Measurements from ENCODE around the gene MACROD2. TPM values are rescaled to one million over a fixed set of nuclear protein-coding genes. Genes with fewer than 3 reads are reported as not detected.

Gene MACROD2
- total RNA-seq, 1 experiment from 2014 or later, result 3.1 TPM

DNA sequence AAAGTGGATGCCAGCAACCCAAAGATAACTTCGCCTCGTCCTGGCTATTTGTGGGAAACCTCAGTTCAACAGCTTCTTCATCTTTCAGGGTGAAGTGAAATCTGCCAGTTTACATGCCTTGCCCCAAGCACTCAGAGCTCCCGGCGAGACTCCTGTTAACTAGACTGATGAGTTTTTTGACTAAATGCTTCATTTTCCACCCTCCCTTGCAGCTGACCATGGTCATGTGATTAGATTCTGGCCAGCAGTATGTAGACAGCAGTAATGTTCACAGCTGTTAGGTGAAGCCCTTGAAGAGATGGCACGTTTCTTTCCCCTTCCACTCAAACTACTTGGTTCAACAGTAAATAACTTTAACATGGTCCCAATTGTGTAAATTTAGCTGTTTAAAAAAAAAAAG, 1060.9 kb downstream of the MACROD2 start:
- TF ChIP-seq, protein P1, sequence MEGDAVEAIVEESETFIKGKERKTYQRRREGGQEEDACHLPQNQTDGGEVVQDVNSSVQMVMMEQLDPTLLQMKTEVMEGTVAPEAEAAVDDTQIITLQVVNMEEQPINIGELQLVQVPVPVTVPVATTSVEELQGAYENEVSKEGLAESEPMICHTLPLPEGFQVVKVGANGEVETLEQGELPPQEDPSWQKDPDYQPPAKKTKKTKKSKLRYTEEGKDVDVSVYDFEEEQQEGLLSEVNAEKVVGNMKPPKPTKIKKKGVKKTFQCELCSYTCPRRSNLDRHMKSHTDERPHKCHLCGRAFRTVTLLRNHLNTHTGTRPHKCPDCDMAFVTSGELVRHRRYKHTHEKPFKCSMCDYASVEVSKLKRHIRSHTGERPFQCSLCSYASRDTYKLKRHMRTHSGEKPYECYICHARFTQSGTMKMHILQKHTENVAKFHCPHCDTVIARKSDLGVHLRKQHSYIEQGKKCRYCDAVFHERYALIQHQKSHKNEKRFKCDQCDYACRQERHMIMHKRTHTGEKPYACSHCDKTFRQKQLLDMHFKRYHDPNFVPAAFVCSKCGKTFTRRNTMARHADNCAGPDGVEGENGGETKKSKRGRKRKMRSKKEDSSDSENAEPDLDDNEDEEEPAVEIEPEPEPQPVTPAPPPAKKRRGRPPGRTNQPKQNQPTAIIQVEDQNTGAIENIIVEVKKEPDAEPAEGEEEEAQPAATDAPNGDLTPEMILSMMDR (IDR thresholded peaks at IDR 0.05; ENCODE audit: unreplicated experiment), result no peak
- no TSS peak for BruUV-seq (replicated peaks)
- Mint-ChIP-seq H3K4me3 (ENCODE audit: unreplicated experiment) (no peak overlapping the region), H3K9me3 (ENCODE audit: unreplicated experiment) (no peaks in the 10 kb centered on the region), H3K36me3 (ENCODE audit: insufficient read depth, unreplicated experiment) (peaks cover 3% of the 10 kb centered on the region), H3K27ac (ENCODE audit: low read depth, unreplicated experiment) (no peak overlapping the region), H3K4me1 (ENCODE audit: insufficient read depth, unreplicated experiment) (peaks cover 11% of the 10 kb centered on the region), H3K27me3 (ENCODE audit: insufficient read depth, unreplicated experiment) (no peaks in the 10 kb centered on the region)
- intact Hi-C loops (cut with micrococcal nuclease), result no loop called here
- DNase-seq (ENCODE audit: unreplicated experiment), result no peak
- ChIA-PET CTCF (interaction anchor here (0.6 to 1.4 kb wide), 5 partner anchors 10 to 719 kb away, joined by 3 to 5 read pairs (median 3); partner anchors contain the start of gene FLRT3), POLR2A (interaction anchor here (1.1 to 9.0 kb wide), 2 partner anchors 10 to 22 kb away, joined by 3 to 231 read pairs; no protein-coding TSS in a partner anchor)

DNA sequence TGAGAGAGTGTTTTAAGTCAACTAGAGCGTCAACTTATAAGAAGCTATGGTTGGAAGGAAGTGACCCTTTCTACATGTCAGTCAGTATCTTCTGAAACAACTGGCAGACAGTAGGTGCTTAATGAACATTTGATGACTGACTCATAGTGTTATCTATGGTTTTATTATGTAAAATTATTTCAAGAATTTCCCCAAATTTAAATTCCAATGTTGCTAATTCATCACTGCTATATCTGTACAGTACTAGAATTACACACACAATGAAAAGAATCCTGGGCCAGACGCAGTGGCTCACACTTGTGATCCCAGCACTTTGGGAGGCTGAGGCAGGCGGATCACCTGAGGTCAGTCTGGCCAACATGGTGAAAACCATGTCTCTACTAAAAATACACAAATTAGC, 1063.5 kb downstream of the MACROD2 start:
- ChIA-PET CTCF (interaction anchor here (1.0 to 5.3 kb wide), 4 partner anchors 14 to 725 kb away, joined by 3 to 40 read pairs (median 3); no protein-coding TSS in a partner anchor), POLR2A (interaction anchor here (0.7 to 9.0 kb wide), 4 partner anchors 13 to 723 kb away, joined by 3 to 231 read pairs (median 48); partner anchors contain the start of gene FLRT3)
- H3K4me1 Mint-ChIP-seq (ENCODE audit: insufficient read depth, unreplicated experiment), result peaks cover 26% of the 10 kb centered on the region
- DNase-seq (ENCODE audit: unreplicated experiment), result no peak
- TF ChIP-seq, protein P1 (IDR thresholded peaks at IDR 0.05; ENCODE audit: unreplicated experiment), result no peak
- H3K36me3 Mint-ChIP-seq (ENCODE audit: insufficient read depth, unreplicated experiment), result peaks cover 4% of the 10 kb centered on the region
- no peaks in the 10 kb centered on the region for H3K9me3 Mint-ChIP-seq (ENCODE audit: unreplicated experiment)
- no TSS peak for BruUV-seq (replicated peaks)
- no peaks in the 10 kb centered on the region for H3K27me3 Mint-ChIP-seq (ENCODE audit: insufficient read depth, unreplicated experiment)
- H3K27ac Mint-ChIP-seq (ENCODE audit: low read depth, unreplicated experiment), result no peak overlapping the region
- intact Hi-C loops (cut with micrococcal nuclease), result no loop called here
- H3K4me3 Mint-ChIP-seq (ENCODE audit: unreplicated experiment), result no peak overlapping the region

DNA sequence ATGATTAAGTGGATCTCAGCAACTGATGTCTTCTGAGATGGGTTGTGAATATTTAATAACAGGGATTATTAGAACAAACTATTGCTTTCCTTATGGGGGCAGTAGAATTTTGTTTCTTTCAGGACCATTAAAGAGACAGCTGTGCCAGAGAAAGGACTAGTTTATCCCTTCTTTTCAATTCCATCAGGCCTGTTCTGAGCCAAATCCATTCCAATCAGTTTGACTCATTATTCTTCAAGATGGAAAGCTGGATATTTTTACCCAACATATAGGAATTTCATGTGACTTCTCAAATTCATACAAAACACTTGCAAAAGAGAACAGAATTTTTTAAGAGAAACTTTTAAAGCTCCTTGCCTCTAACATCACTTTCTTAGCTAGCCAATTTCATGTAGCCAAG, 1064.1 kb downstream of the MACROD2 start:
- no peak overlapping the region for H3K27ac Mint-ChIP-seq (ENCODE audit: low read depth, unreplicated experiment)
- no peaks in the 10 kb centered on the region for H3K27me3 Mint-ChIP-seq (ENCODE audit: insufficient read depth, unreplicated experiment)
- BruUV-seq (replicated peaks), result no TSS peak

More for the DNA sequence above, 1064.1 kb downstream of the MACROD2 start:
- TF ChIP-seq, protein P1 (IDR thresholded peaks at IDR 0.05; ENCODE audit: unreplicated experiment), result no peak
- no peak for DNase-seq (ENCODE audit: unreplicated experiment)
- Mint-ChIP-seq H3K4me3 (ENCODE audit: unreplicated experiment) (no peak overlapping the region), H3K9me3 (ENCODE audit: unreplicated experiment) (no peaks in the 10 kb centered on the region), H3K4me1 (ENCODE audit: insufficient read depth, unreplicated experiment) (peaks cover 26% of the 10 kb centered on the region), H3K36me3 (ENCODE audit: insufficient read depth, unreplicated experiment) (peaks cover 4% of the 10 kb centered on the region)
- ChIA-PET CTCF (interaction anchor here (0.6 to 5.3 kb wide), 7 partner anchors 15 to 725 kb away, joined by 3 to 40 read pairs (median 3); partner anchors contain the start of gene FLRT3), POLR2A (interaction anchor here (0.6 to 9.0 kb wide), 7 partner anchors 13 to 724 kb away, joined by 3 to 231 read pairs (median 4); partner anchors contain the start of gene FLRT3)
- intact Hi-C loops (cut with micrococcal nuclease), result no loop called here

Data from MCF 10A (cell line).